ENCODE data around the gene ABCC4.

GRCh38 chr13:95098916-95099315, 202.3 kb downstream of the ABCC4 start:
- TF ChIP-seq CTCF (conservative IDR thresholded peaks at IDR 0.05 in 1 of 2, IDR thresholded peaks at IDR 0.05 in 1 of 2; ENCODE audit: low read depth in 1 of 2, low read length in 2 of 2) (no peak), EZH2 (IDR thresholded peaks at IDR 0.05; ENCODE audit: low read length, missing control alignments) (no peak)
